Breast epithelium (tissue), 3 donors: ENCODE data around the gene MAMDC4.

ENCODE experiments used
- CTCF ChIP-seq, 3 donors: fragments of 450-650 bp; IDR thresholded peaks; one replicate each; pipeline ENCODE4 v1.5.1; 2016 to 2017; ENCODE audit warnings: antibody characterized with exemption in 3 of 3, mild to moderate bottlenecking in 3 of 3, moderate library complexity in 3 of 3
- POLR2A ChIP-seq: fragments of 450-650 bp; IDR thresholded peaks from one replicate; pipeline ENCODE4 v1.6.1; 2016; ENCODE audit warnings: antibody characterized with exemption, mild to moderate bottlenecking, moderate library complexity
- POLR2AphosphoS5 ChIP-seq, 3 donors: sonication (generic); formaldehyde crosslinking; IDR thresholded peaks; one replicate each; pipeline ENCODE4 v1.6.1; 2017; ENCODE audit warnings: antibody characterized with exemption in 3 of 3

- TF ChIP-seq POLR2AphosphoS5 (IDR thresholded peaks at IDR 0.05): no peak
- TF ChIP-seq POLR2A: no peak
- no peak for TF ChIP-seq CTCF (IDR thresholded peaks at IDR 0.05)
These were observed 23.0 kb downstream of the MAMDC4 start for GRCh38 chr9:136875155-136875554.
